ENCODE measurements around the gene PPP3CB. TPM values are rescaled to one million over a fixed set of nuclear protein-coding genes. Genes with fewer than 3 reads are reported as not detected.

PPP3CB gene
- polyA plus RNA-seq, 3 donors: 4.8 to 18.9 (median 6.5) TPM

DNA sequence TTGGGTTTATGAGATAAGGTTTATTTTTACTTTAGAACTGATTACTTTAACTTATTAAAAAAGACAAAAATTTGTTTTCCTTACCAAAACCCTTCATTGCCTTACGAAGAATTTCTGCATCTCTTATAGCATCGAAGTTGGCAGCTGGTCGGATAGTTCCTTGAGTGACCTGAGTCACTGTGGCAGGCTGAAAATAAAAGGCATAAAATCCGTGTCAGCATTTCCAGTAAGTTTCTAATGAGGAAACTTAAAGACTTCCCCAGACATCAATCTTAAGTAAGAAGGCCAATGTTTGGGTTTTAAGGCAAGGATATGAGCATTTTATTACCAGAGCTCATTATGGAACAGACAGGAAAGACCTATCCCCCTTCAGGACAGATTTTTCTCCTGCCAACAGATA is 107.6 kb downstream of the PPP3CB start:
- peaks cover 4% of the 10 kb centered on the region for H3K4me1 Mint-ChIP-seq
- Histone ChIP-seq H3K4me1 (ENCODE audit: control insufficient read depth in 1 of 2, insufficient read depth in 2 of 2, low read length in 2 of 2) (no peaks in the 10 kb centered on the region), H3K79me2 (ENCODE audit: insufficient read depth, low read length) (peaks cover 7% of the 10 kb centered on the region), H3K9me3 (replicated peaks in 1 of 2; ENCODE audit: control insufficient read depth in 1 of 2, insufficient read depth in 1 of 2, low read length in 2 of 2) (no peaks in the 10 kb centered on the region), H3K9ac (ENCODE audit: insufficient read depth, low read length, poor library complexity, severe bottlenecking) (no peak overlapping the region), H3K27ac (ENCODE audit: low read depth in 1 of 2, low read length in 2 of 2) (no peak overlapping the region), H4K20me1 (ENCODE audit: insufficient read depth, low read length) (peaks cover 22% of the 10 kb centered on the region), H2AFZ (ENCODE audit: insufficient read depth, low read depth, low read length, poor library complexity, severe bottlenecking) (no peak overlapping the region), H3K36me3 (replicated peaks in 1 of 2; ENCODE audit: control insufficient read depth in 1 of 2, insufficient read depth in 2 of 2, low read length in 2 of 2) (peaks cover 70 to 84% of the 10 kb centered on the region in 2 donors), H3K4me2 (replicated peaks; ENCODE audit: extremely low read depth, low read length, poor library complexity, severe bottlenecking) (no peak overlapping the region), H3K27me3 (ENCODE audit: control insufficient read depth in 2 of 2, insufficient read depth in 2 of 2, low read length in 2 of 2) (no peaks in the 10 kb centered on the region), H3K4me3 (replicated peaks in 1 of 3; ENCODE audit: low read depth in 2 of 3, low read length in 3 of 3) (no peak overlapping the region)
- H3K27ac Mint-ChIP-seq: peak overlapping the region in 1 of 7 donors; percentile 4
- peaks cover 80 to 82% of the 10 kb centered on the region in 2 donors for H3K36me3 Mint-ChIP-seq
- DNase-seq: no peak
- no peak overlapping the region for H3K4me3 Mint-ChIP-seq
- WGBS (ENCODE audit: insufficient coverage): 100% methylated on average over 2 of the region's 4 CpGs
- intact Hi-C loops (cut with micrococcal nuclease): no loop called here
- H3K27me3 Mint-ChIP-seq (ENCODE audit: low read depth in 3 of 3): no peaks in the 10 kb centered on the region
- TF ChIP-seq, protein P1, sequence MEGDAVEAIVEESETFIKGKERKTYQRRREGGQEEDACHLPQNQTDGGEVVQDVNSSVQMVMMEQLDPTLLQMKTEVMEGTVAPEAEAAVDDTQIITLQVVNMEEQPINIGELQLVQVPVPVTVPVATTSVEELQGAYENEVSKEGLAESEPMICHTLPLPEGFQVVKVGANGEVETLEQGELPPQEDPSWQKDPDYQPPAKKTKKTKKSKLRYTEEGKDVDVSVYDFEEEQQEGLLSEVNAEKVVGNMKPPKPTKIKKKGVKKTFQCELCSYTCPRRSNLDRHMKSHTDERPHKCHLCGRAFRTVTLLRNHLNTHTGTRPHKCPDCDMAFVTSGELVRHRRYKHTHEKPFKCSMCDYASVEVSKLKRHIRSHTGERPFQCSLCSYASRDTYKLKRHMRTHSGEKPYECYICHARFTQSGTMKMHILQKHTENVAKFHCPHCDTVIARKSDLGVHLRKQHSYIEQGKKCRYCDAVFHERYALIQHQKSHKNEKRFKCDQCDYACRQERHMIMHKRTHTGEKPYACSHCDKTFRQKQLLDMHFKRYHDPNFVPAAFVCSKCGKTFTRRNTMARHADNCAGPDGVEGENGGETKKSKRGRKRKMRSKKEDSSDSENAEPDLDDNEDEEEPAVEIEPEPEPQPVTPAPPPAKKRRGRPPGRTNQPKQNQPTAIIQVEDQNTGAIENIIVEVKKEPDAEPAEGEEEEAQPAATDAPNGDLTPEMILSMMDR (IDR thresholded peaks at IDR 0.05): no peak
- H3K9me3 Mint-ChIP-seq: no peaks in the 10 kb centered on the region

DNA sequence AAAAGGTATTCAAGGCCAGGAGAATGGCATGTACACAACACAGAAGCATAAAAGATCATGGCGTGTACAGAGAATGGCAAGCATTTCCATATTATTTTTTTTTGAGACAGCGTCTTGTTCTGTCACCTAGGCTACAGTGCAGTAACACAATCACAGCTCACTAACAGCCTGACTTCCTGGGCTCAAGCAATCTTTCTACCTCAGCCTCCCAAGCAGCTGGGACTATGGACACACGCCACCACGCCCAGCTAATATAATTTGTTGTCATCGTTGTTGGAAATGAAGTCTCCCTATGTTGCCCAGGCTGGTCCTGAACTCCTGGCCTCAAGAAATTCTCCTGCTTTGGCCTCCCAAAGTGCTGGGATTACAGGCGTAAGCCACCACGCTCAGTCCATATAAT is 109.2 kb downstream of the PPP3CB start:
- Histone ChIP-seq H2AFZ (ENCODE audit: insufficient read depth, low read depth, low read length, poor library complexity, severe bottlenecking) (no peak overlapping the region), H3K79me2 (ENCODE audit: insufficient read depth, low read length) (peaks cover 6% of the 10 kb centered on the region), H3K4me1 (ENCODE audit: control insufficient read depth in 1 of 2, insufficient read depth in 2 of 2, low read length in 2 of 2) (no peaks in the 10 kb centered on the region), H3K36me3 (replicated peaks in 1 of 2; ENCODE audit: control insufficient read depth in 1 of 2, insufficient read depth in 2 of 2, low read length in 2 of 2) (peaks cover 82 to 97% of the 10 kb centered on the region in 2 donors), H3K4me2 (replicated peaks; ENCODE audit: extremely low read depth, low read length, poor library complexity, severe bottlenecking) (no peak overlapping the region), H3K9ac (ENCODE audit: insufficient read depth, low read length, poor library complexity, severe bottlenecking) (no peak overlapping the region), H4K20me1 (ENCODE audit: insufficient read depth, low read length) (peaks cover 20% of the 10 kb centered on the region), H3K9me3 (replicated peaks in 1 of 2; ENCODE audit: control insufficient read depth in 1 of 2, insufficient read depth in 1 of 2, low read length in 2 of 2) (no peaks in the 10 kb centered on the region), H3K27me3 (ENCODE audit: control insufficient read depth in 2 of 2, insufficient read depth in 2 of 2, low read length in 2 of 2) (no peaks in the 10 kb centered on the region), H3K27ac (ENCODE audit: low read depth in 1 of 2, low read length in 2 of 2) (no peak overlapping the region), H3K4me3 (replicated peaks in 1 of 3; ENCODE audit: low read depth in 2 of 3, low read length in 3 of 3) (no peak overlapping the region)
- H3K4me1 Mint-ChIP-seq: no peaks in the 10 kb centered on the region
- H3K27me3 Mint-ChIP-seq (ENCODE audit: low read depth in 3 of 3): no peaks in the 10 kb centered on the region
- WGBS (ENCODE audit: insufficient coverage): 100% methylated on average over 5 of the region's 7 CpGs
- TF ChIP-seq, protein P1 (IDR thresholded peaks at IDR 0.05): no peak
- no peak overlapping the region for H3K27ac Mint-ChIP-seq
- H3K36me3 Mint-ChIP-seq: peaks cover 86 to 91% of the 10 kb centered on the region in 2 donors
- DNase-seq: no peak
- no peak overlapping the region for H3K4me3 Mint-ChIP-seq
- intact Hi-C loops (cut with micrococcal nuclease): no loop called here
- H3K9me3 Mint-ChIP-seq: no peaks in the 10 kb centered on the region

Small RNA genes lying within 50 kb of the gene (small RNA-seq; reads per million reads assigned to genes)
- gene RNU6-883P (ENCODE audit: insufficient read length, low read depth): not detected

Other genes with a start within 250 kb of the PPP3CB start
- gene DNAJC9, start 248.8 kb downstream of the PPP3CB start, polyA plus RNA-seq: 1 to 10 TPM; 2.3 to 7.2 (median 2.4) TPM
- 100 to 1,000 TPM in 1 of 3 donors, 10 to 100 TPM in 2; 20.9 to 102 (median 78.6) TPM for gene MRPS16, start 243.4 kb downstream of the PPP3CB start, polyA plus RNA-seq
- gene CFAP70, start 137.2 kb downstream of the PPP3CB start, polyA plus RNA-seq: 1 to 10 TPM in 1 of 3 donors, under 1 TPM in 1, not detected in 1; 0.13 to 1.1 TPM
- gene ANXA7, start 82.0 kb downstream of the PPP3CB start, polyA plus RNA-seq: 100 to 1,000 TPM in 2 of 3 donors, 10 to 100 TPM in 1; 84.6 to 199 (median 173) TPM
- 1 to 10 TPM in 1 of 3 donors, not detected in 2; 4.9 TPM for gene MSS51, start 62.5 kb downstream of the PPP3CB start, polyA plus RNA-seq
- gene USP54, start 95.3 kb upstream of the PPP3CB start, polyA plus RNA-seq: 1 to 10 TPM in 1 of 3 donors, under 1 TPM in 2; 0.28 to 2.4 (median 0.55) TPM
- not detected for gene MYOZ1, start 145.4 kb upstream of the PPP3CB start, polyA plus RNA-seq
- not detected for gene SYNPO2L, start 160.0 kb upstream of the PPP3CB start, polyA plus RNA-seq
- 1 to 10 TPM in 1 of 3 donors, under 1 TPM in 2; 0.23 to 8.9 (median 0.44) TPM for gene AGAP5, start 202.1 kb upstream of the PPP3CB start, polyA plus RNA-seq
- gene SEC24C, start 248.3 kb upstream of the PPP3CB start, polyA plus RNA-seq: 10 to 100 TPM; 25.7 to 65.8 (median 44.8) TPM

Measured in CD14-positive monocyte (primary cell).